IPS-18a (cell line): ENCODE results near the gene SLC22A15.

Source experiments
- H3K27ac ChIP-seq: one replicate; pipeline ENCODE4 v1.5.1; 2013; ENCODE audit warnings: low read length
- H3K27me3 ChIP-seq: one replicate; pipeline ENCODE4 v1.6.1; 2013; ENCODE audit warnings: mild to moderate bottlenecking, low read length; ENCODE audit not compliant: control insufficient read depth, insufficient read depth
- H3K36me3 ChIP-seq: one replicate; pipeline ENCODE4 v1.6.1; 2013; ENCODE audit warnings: low read depth, low read length; ENCODE audit not compliant: control insufficient read depth
- H3K4me1 ChIP-seq: one replicate; pipeline ENCODE4 v1.6.1; 2013; ENCODE audit warnings: low read depth, low read length; ENCODE audit not compliant: control insufficient read depth
- H3K4me3 ChIP-seq: one replicate; pipeline ENCODE4 v1.5.1; 2013; ENCODE audit warnings: low read length
- H3K9ac ChIP-seq: one replicate; pipeline ENCODE4 v1.6.1; 2013; ENCODE audit warnings: mild to moderate bottlenecking, low read length, moderate library complexity
- H3K9me3 ChIP-seq: one replicate; pipeline ENCODE4 v1.6.1; 2013; ENCODE audit warnings: low read depth, low read length; ENCODE audit not compliant: control insufficient read depth

SLC22A15 gene

DNA sequence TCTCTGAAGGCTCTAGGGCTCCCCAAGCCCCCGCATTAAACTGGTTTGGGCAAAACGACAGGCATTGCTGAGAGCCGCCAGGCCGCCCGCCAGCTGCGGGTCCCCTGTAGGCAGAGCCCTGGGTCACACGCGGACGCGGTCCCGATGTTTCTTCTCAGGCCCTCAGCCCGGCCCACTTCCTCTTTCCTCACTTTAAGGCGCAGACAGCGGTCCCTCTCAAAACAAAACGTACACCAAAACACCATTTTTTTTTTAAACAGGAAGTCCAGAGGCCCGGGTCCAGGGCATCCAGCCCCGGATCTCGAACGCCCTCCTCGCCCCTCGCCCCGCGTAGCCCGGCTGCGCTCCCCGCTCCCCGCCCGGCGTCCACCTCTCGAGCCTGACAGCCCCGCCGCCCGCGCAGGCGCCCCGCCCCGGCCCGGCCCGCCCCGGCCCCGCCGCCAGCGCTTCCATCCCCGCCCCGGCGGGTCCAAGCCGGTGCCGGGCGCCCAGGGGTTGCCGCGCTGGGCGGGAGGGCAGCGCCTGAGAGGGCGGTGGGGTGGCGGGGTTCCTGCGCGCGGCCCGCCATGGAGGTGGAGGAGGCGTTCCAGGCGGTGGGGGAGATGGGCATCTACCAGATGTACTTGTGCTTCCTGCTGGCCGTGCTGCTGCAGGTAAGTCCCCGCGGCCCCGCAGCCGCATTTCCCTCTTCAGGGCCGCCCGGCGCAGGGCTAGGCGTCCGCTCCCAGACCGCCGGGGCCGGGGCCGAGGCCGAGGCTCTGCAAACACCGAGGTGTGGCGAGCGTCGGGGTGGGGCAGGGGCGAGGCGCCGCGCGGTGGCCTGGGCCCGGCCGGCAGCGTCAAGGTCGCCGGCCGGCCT is at the start of gene SLC22A15:
Gene SLC22A15 (plus strand): TSS at position 452 of the 859 bp plus-strand sequence. CDS start 115 bp downstream, at position 567.
- Histone ChIP-seq H3K9ac (peak within 1 kb of the TSS; percentile 67), H3K27me3 (peaks cover 7% of the 10 kb centered on the region)

GRCh38 chr1:115927971-115928370 is 48.3 kb upstream of the SLC22A15 start:
- peaks cover 36% of the 10 kb centered on the region for H3K4me1 ChIP-seq
- no peaks in the 10 kb centered on the region for H3K27me3 ChIP-seq
- no peak overlapping the region for H3K4me3 ChIP-seq
- H3K9ac ChIP-seq: no peak overlapping the region
- H3K27ac ChIP-seq: no peak overlapping the region
- no peaks in the 10 kb centered on the region for H3K9me3 ChIP-seq
- H3K36me3 ChIP-seq: no peaks in the 10 kb centered on the region

More for the DNA sequence above, at the start of gene SLC22A15:
- Histone ChIP-seq H3K4me3 (peak within 1 kb of the TSS; percentile 86), H3K9me3 (no peaks in the 10 kb centered on the region), H3K4me1 (peaks cover 9% of the 10 kb centered on the region), H3K27ac (peak within 1 kb of the TSS; percentile 22), H3K36me3 (no peaks in the 10 kb centered on the region)

DNA sequence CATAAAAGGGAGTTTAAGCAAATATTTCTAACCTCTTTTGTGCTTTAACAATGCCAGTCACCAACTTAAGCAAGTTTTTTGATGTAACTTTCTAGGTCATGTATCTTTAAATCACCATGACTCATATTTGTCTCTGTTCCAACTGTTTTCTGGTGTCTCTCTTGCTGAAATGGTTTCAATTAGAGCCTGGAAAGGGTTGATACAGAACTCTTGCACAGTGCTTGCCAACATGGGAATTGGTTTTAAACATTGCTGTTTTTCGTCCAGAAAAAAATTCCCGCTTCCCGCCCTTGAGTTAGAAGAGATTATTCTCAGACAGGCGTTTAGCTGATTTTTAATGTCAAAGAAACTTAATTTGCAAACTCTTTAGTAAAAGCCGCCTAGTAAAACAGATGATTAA is 46.4 kb upstream of the SLC22A15 start:
- no peak overlapping the region for H3K4me3 ChIP-seq
- H3K27me3 ChIP-seq: no peaks in the 10 kb centered on the region
- H3K27ac ChIP-seq: no peak overlapping the region
- H3K4me1 ChIP-seq: peaks cover 17% of the 10 kb centered on the region
- no peaks in the 10 kb centered on the region for H3K9me3 ChIP-seq
- H3K36me3 ChIP-seq: no peaks in the 10 kb centered on the region
- H3K9ac ChIP-seq: no peak overlapping the region

DNA sequence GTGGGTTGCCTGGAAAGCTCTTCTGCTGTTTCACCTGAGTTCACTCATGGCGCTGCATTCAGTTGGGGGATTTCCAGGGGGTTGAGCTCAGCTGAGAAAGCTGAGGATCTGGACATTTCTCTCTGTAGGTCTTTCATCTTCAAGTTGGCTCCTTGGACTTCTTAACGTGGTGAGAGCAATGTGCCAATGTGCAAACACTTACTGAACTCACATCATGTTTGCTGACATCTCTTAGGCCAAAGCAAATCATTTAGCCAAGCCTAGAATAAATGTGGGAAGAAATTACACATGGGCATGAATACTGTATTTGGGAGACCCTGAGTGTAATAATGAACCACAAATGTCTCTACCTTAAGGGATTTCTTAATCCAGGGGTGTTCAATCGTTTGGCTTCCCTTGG is 42.7 kb upstream of the SLC22A15 start:
- peaks cover 7% of the 10 kb centered on the region for H3K4me1 ChIP-seq
- H3K9me3 ChIP-seq: no peaks in the 10 kb centered on the region
- no peak overlapping the region for H3K4me3 ChIP-seq
- no peaks in the 10 kb centered on the region for H3K36me3 ChIP-seq
- no peak overlapping the region for H3K9ac ChIP-seq
- H3K27ac ChIP-seq: no peak overlapping the region
- no peaks in the 10 kb centered on the region for H3K27me3 ChIP-seq

- no peak overlapping the region for H3K27ac ChIP-seq
- no peaks in the 10 kb centered on the region for H3K27me3 ChIP-seq
- H3K9ac ChIP-seq: no peak overlapping the region
- no peak overlapping the region for H3K4me3 ChIP-seq
- H3K36me3 ChIP-seq: no peaks in the 10 kb centered on the region
- H3K9me3 ChIP-seq: no peaks in the 10 kb centered on the region
- peaks cover 3% of the 10 kb centered on the region for H3K4me1 ChIP-seq
These were observed 36.9 kb upstream of the SLC22A15 start for GRCh38 chr1:115939455-115939854.

DNA sequence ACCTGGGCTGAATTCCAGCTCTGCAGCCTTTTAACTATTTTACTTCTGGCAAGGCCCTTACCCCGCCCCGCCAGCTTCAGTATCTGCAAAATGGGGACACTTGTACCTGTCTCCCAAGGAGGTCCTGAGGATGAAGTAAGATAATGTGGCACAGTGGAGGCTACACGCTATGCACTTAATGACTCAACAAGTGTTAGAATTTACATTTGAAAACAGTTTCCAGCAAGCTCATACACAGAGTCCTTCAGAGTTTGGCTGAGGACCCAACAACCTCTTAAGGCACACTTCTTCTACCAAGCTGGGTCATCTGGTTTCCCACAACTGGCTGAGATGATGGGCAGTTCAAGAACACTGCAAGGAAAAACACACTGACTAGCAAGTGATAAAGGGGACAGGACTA is 30.2 kb upstream of the SLC22A15 start:
- H3K27me3 ChIP-seq: no peaks in the 10 kb centered on the region
- no peak overlapping the region for H3K9ac ChIP-seq
- no peaks in the 10 kb centered on the region for H3K36me3 ChIP-seq
- no peak overlapping the region for H3K27ac ChIP-seq
- no peak overlapping the region for H3K4me3 ChIP-seq
- no peaks in the 10 kb centered on the region for H3K9me3 ChIP-seq
- H3K4me1 ChIP-seq: peaks cover 2% of the 10 kb centered on the region

DNA sequence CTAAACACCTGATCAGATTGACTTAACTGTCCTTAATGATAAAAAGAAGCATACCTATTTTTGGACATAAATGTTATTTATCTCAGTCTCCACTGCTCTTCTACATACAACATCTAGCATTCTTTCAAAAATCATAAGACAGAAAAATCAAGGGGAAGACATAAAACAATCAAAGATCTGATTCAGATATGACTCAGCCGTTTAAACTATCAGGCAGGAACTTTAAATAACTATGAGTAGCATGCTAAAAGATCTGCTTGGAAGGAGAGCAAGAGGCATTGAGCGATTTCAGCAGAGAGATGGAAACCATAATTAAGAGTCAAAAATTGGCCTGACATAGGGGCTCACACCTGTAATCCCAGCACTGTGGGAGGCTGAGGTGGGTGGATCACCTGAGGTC is 27.2 kb upstream of the SLC22A15 start:
- H3K4me3 ChIP-seq: no peak overlapping the region
- no peak overlapping the region for H3K9ac ChIP-seq
- H3K36me3 ChIP-seq: no peaks in the 10 kb centered on the region
- H3K4me1 ChIP-seq: no peaks in the 10 kb centered on the region
- no peaks in the 10 kb centered on the region for H3K9me3 ChIP-seq
- H3K27ac ChIP-seq: no peak overlapping the region
- H3K27me3 ChIP-seq: no peaks in the 10 kb centered on the region

DNA sequence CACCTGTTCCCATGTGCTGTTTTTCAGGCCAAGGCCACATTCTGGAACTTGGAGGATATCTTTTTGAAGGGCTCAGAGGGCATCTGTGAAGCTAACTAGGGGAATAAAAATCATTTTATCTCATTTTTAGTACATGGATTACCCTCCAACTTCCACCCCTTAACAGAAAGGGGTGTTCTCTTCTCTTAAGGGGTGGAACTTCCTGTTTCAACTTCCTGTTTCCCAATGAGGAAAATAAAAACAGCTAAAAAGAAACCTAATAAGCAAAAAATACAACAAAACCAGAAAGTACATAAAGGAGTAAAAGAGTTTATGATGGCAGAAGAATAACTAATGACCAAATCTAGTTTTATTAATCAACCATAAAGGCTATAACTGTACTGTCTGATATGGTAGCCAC is 24.8 kb upstream of the SLC22A15 start:
- Histone ChIP-seq H3K9me3 (no peaks in the 10 kb centered on the region), H3K27ac (no peak overlapping the region), H3K27me3 (no peaks in the 10 kb centered on the region), H3K9ac (no peak overlapping the region), H3K4me3 (no peak overlapping the region), H3K36me3 (no peaks in the 10 kb centered on the region), H3K4me1 (peaks cover 5% of the 10 kb centered on the region)

GRCh38 chr1:115952547-115952946 is 23.8 kb upstream of the SLC22A15 start:
- H3K9me3 ChIP-seq: no peaks in the 10 kb centered on the region
- peaks cover 5% of the 10 kb centered on the region for H3K4me1 ChIP-seq
- H3K9ac ChIP-seq: no peak overlapping the region
- no peaks in the 10 kb centered on the region for H3K27me3 ChIP-seq
- H3K36me3 ChIP-seq: no peaks in the 10 kb centered on the region
- no peak overlapping the region for H3K4me3 ChIP-seq
- H3K27ac ChIP-seq: no peak overlapping the region

GRCh38 chr1:115953180-115953579 is 23.1 kb upstream of the SLC22A15 start:
- Histone ChIP-seq H3K4me3 (no peak overlapping the region), H3K9me3 (no peaks in the 10 kb centered on the region), H3K27me3 (no peaks in the 10 kb centered on the region), H3K27ac (no peak overlapping the region), H3K4me1 (peaks cover 8% of the 10 kb centered on the region), H3K36me3 (no peaks in the 10 kb centered on the region), H3K9ac (no peak overlapping the region)

DNA sequence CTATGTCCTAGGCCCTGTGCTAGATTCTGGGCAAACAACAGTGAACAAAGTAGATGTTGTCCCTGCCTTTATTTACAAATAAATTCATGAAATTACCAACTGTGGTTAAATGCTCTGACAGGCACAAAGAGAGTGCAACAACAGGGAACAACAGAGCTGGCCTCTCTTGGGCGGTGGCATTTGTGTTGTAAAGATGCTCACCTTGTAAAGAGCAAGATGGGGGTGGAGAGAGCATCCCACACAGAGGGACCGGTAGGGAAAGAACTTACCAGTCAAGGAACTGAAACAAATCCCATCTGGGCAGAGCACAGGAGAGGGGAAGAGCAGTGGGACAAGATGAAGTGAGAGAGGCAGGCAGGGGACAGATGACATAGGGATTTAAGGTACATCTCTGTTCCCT is 21.6 kb upstream of the SLC22A15 start:
- H3K4me3 ChIP-seq: no peak overlapping the region
- H3K27me3 ChIP-seq: no peaks in the 10 kb centered on the region
- H3K27ac ChIP-seq: no peak overlapping the region
- H3K4me1 ChIP-seq: peaks cover 12% of the 10 kb centered on the region
- H3K9me3 ChIP-seq: no peaks in the 10 kb centered on the region
- H3K9ac ChIP-seq: no peak overlapping the region
- no peaks in the 10 kb centered on the region for H3K36me3 ChIP-seq

GRCh38 chr1:115955228-115955627 is 21.1 kb upstream of the SLC22A15 start:
- H3K4me1 ChIP-seq: peaks cover 16% of the 10 kb centered on the region
- no peak overlapping the region for H3K27ac ChIP-seq
- H3K36me3 ChIP-seq: no peaks in the 10 kb centered on the region
- no peak overlapping the region for H3K9ac ChIP-seq
- no peaks in the 10 kb centered on the region for H3K27me3 ChIP-seq
- no peak overlapping the region for H3K4me3 ChIP-seq
- no peaks in the 10 kb centered on the region for H3K9me3 ChIP-seq
